ENCODE results near the gene C16orf89.

GRCh38 chr16:5015351-5015750, 50.4 kb downstream of the C16orf89 start:
- no peak for TF ChIP-seq SMC3 (IDR thresholded peaks at IDR 0.05; ENCODE audit: low read depth, low read length)
- TF ChIP-seq, protein P1, sequence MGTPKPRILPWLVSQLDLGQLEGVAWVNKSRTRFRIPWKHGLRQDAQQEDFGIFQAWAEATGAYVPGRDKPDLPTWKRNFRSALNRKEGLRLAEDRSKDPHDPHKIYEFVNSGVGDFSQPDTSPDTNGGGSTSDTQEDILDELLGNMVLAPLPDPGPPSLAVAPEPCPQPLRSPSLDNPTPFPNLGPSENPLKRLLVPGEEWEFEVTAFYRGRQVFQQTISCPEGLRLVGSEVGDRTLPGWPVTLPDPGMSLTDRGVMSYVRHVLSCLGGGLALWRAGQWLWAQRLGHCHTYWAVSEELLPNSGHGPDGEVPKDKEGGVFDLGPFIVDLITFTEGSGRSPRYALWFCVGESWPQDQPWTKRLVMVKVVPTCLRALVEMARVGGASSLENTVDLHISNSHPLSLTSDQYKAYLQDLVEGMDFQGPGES (IDR thresholded peaks at IDR 0.05; ENCODE audit: low read depth, low read length) = no peak
- TF ChIP-seq MAX (IDR thresholded peaks at IDR 0.05; ENCODE audit: low read depth) = no peak
- no peak for TF ChIP-seq PBX3 (IDR thresholded peaks at IDR 0.05)
- TF ChIP-seq JUND (IDR thresholded peaks at IDR 0.05) = no peak
- TF ChIP-seq, protein P2, sequence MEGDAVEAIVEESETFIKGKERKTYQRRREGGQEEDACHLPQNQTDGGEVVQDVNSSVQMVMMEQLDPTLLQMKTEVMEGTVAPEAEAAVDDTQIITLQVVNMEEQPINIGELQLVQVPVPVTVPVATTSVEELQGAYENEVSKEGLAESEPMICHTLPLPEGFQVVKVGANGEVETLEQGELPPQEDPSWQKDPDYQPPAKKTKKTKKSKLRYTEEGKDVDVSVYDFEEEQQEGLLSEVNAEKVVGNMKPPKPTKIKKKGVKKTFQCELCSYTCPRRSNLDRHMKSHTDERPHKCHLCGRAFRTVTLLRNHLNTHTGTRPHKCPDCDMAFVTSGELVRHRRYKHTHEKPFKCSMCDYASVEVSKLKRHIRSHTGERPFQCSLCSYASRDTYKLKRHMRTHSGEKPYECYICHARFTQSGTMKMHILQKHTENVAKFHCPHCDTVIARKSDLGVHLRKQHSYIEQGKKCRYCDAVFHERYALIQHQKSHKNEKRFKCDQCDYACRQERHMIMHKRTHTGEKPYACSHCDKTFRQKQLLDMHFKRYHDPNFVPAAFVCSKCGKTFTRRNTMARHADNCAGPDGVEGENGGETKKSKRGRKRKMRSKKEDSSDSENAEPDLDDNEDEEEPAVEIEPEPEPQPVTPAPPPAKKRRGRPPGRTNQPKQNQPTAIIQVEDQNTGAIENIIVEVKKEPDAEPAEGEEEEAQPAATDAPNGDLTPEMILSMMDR (IDR thresholded peaks at IDR 0.05) = no peak
- TF ChIP-seq SIN3A (IDR thresholded peaks at IDR 0.05; ENCODE audit: borderline replicate concordance, low read depth, low read length) = no peak
- TF ChIP-seq TAF1 (IDR thresholded peaks at IDR 0.05; ENCODE audit: borderline replicate concordance, low read depth, low read length) = no peak
- TF ChIP-seq RXRA (IDR thresholded peaks at IDR 0.05; ENCODE audit: borderline replicate concordance, low read depth) = no peak
- no peak for TF ChIP-seq YY1 (IDR thresholded peaks at IDR 0.05; ENCODE audit: low read depth)
- no peak for TF ChIP-seq USF1 (IDR thresholded peaks at IDR 0.05; ENCODE audit: borderline replicate concordance, low read depth)

All from SK-N-SH (cell line).